ENCODE results near the gene CCDC60. TPM values are rescaled to one million over a fixed set of nuclear protein-coding genes. Genes with fewer than 3 reads are reported as not detected.

Gene CCDC60
- total RNA-seq, 1 experiment from 2014 or later = not detected

GRCh38 chr12:119326341-119326740, 8.2 kb upstream of the CCDC60 start (continued):
- no peak for TF ChIP-seq ZFX (IDR thresholded peaks at IDR 0.05)
- TF ChIP-seq, protein P1, sequence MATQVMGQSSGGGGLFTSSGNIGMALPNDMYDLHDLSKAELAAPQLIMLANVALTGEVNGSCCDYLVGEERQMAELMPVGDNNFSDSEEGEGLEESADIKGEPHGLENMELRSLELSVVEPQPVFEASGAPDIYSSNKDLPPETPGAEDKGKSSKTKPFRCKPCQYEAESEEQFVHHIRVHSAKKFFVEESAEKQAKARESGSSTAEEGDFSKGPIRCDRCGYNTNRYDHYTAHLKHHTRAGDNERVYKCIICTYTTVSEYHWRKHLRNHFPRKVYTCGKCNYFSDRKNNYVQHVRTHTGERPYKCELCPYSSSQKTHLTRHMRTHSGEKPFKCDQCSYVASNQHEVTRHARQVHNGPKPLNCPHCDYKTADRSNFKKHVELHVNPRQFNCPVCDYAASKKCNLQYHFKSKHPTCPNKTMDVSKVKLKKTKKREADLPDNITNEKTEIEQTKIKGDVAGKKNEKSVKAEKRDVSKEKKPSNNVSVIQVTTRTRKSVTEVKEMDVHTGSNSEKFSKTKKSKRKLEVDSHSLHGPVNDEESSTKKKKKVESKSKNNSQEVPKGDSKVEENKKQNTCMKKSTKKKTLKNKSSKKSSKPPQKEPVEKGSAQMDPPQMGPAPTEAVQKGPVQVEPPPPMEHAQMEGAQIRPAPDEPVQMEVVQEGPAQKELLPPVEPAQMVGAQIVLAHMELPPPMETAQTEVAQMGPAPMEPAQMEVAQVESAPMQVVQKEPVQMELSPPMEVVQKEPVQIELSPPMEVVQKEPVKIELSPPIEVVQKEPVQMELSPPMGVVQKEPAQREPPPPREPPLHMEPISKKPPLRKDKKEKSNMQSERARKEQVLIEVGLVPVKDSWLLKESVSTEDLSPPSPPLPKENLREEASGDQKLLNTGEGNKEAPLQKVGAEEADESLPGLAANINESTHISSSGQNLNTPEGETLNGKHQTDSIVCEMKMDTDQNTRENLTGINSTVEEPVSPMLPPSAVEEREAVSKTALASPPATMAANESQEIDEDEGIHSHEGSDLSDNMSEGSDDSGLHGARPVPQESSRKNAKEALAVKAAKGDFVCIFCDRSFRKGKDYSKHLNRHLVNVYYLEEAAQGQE (IDR thresholded peaks at IDR 0.05; ENCODE audit: low read depth) = no peak
- TF ChIP-seq EGR1 (IDR thresholded peaks at IDR 0.05; ENCODE audit: low read depth) = no peak
- TF ChIP-seq SP1 (IDR thresholded peaks at IDR 0.05; ENCODE audit: low read depth) = no peak

- H3K4me1 ChIP-seq (ENCODE audit: control insufficient read depth in 1 of 2, insufficient read depth in 2 of 2, low read length in 2 of 2) = no peaks in the 10 kb centered on the region
- ChIA-PET RAD21 (ENCODE audit: low non-redundant PET in 1 of 2, low total read pairs in 2 of 2, uncharacterized antibody in 2 of 2, unreplicated experiment in 2 of 2) (no interaction called here), POLR2A (no interaction called here), CTCF (no interaction called here)
- BruUV-seq (replicated peaks) = no TSS peak
- no peaks in the 10 kb centered on the region for H3K9me2 ChIP-seq (ENCODE audit: insufficient read depth)
- H3K9me3 ChIP-seq (ENCODE audit: control insufficient read depth in 1 of 2, insufficient read depth in 1 of 2, low read depth in 1 of 2, low read length in 2 of 2) = no peaks in the 10 kb centered on the region
- H3K79me2 ChIP-seq (ENCODE audit: insufficient read depth, low read length) = no peaks in the 10 kb centered on the region
- no peak for DNase-seq (ENCODE audit: low read depth, low spot score)
- no peak overlapping the region for H2AFZ ChIP-seq (ENCODE audit: low read depth, low read length, poor library complexity, severe bottlenecking)
- peaks cover 24% of the 10 kb centered on the region for H3K27me3 ChIP-seq (ENCODE audit: insufficient read depth, low read length)
- H3K27ac ChIP-seq (ENCODE audit: low read depth, low read length) = no peak overlapping the region
- TF ChIP-seq CBX3 (IDR thresholded peaks at IDR 0.05; ENCODE audit: low read depth) = no peak
- TF ChIP-seq RAD21 (IDR thresholded peaks at IDR 0.05; ENCODE audit: low read depth) = no peak
- no peak for TF ChIP-seq SP1 (IDR thresholded peaks at IDR 0.05; ENCODE audit: low read depth)
- no peak for TF ChIP-seq FOSL1 (IDR thresholded peaks at IDR 0.05; ENCODE audit: low read depth)
- no peak for TF ChIP-seq EZH2 (IDR thresholded peaks at IDR 0.05)
- no peak for TF ChIP-seq YY1 (IDR thresholded peaks at IDR 0.05; ENCODE audit: extremely low read depth, insufficient replicate concordance, low read depth, low read length)
- TF ChIP-seq JUND (IDR thresholded peaks at IDR 0.05) = no peak
- no peak for TF ChIP-seq ELF1 (IDR thresholded peaks at IDR 0.05; ENCODE audit: borderline replicate concordance, low read depth)
- no peak for TF ChIP-seq POLR2A (IDR thresholded peaks at IDR 0.05; ENCODE audit: borderline replicate concordance, extremely low read depth, insufficient read depth, insufficient read length)
- TF ChIP-seq POLR2AphosphoS5 (IDR thresholded peaks at IDR 0.05; ENCODE audit: low read depth, low read length) = no peak
- TF ChIP-seq TCF7L2 (IDR thresholded peaks at IDR 0.05; ENCODE audit: borderline replicate concordance, extremely low read depth, insufficient read depth, insufficient read length) = no peak
- TF ChIP-seq, protein P2, sequence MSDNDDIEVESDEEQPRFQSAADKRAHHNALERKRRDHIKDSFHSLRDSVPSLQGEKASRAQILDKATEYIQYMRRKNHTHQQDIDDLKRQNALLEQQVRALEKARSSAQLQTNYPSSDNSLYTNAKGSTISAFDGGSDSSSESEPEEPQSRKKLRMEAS (IDR thresholded peaks at IDR 0.05) = no peak
- no peak for TF ChIP-seq EGR1 (IDR thresholded peaks at IDR 0.05; ENCODE audit: low read depth)
- TF ChIP-seq ATF3 (IDR thresholded peaks at IDR 0.05) = no peak
- TF ChIP-seq, protein P3, sequence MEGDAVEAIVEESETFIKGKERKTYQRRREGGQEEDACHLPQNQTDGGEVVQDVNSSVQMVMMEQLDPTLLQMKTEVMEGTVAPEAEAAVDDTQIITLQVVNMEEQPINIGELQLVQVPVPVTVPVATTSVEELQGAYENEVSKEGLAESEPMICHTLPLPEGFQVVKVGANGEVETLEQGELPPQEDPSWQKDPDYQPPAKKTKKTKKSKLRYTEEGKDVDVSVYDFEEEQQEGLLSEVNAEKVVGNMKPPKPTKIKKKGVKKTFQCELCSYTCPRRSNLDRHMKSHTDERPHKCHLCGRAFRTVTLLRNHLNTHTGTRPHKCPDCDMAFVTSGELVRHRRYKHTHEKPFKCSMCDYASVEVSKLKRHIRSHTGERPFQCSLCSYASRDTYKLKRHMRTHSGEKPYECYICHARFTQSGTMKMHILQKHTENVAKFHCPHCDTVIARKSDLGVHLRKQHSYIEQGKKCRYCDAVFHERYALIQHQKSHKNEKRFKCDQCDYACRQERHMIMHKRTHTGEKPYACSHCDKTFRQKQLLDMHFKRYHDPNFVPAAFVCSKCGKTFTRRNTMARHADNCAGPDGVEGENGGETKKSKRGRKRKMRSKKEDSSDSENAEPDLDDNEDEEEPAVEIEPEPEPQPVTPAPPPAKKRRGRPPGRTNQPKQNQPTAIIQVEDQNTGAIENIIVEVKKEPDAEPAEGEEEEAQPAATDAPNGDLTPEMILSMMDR (IDR thresholded peaks at IDR 0.05 in 2 of 3, conservative IDR thresholded peaks at IDR 0.05 in 1 of 3; ENCODE audit: borderline replicate concordance in 1 of 3, insufficient read depth in 1 of 3, low read depth in 2 of 3, low read length in 2 of 3) = no peak
- no peak for TF ChIP-seq CEBPB (IDR thresholded peaks at IDR 0.05; ENCODE audit: low read depth)
- intact Hi-C loops (cut with micrococcal nuclease) = no loop called here
- no peaks in the 10 kb centered on the region for H3K36me3 ChIP-seq (ENCODE audit: control insufficient read depth in 1 of 2, insufficient read depth in 2 of 2, low read length in 2 of 2)
- no peak overlapping the region for H3K9ac ChIP-seq (ENCODE audit: low read length)
- no peak overlapping the region for H3K4me2 ChIP-seq (ENCODE audit: low read length)
- no peak overlapping the region for H3K4me3 ChIP-seq (replicated peaks in 1 of 2; ENCODE audit: low read depth in 1 of 2, low read length in 2 of 2)
- no peak for ATAC-seq
- no peaks in the 10 kb centered on the region for H4K20me1 ChIP-seq (ENCODE audit: insufficient read depth)
These were observed 7.1 kb upstream of the CCDC60 start for GRCh38 chr12:119327471-119327870.

Data from HCT116 (cell line).